ENCODE measurements around the gene RBM10. TPM values are rescaled to one million over a fixed set of nuclear protein-coding genes. Genes with fewer than 3 reads are reported as not detected.

The RBM10 gene
- total and polyA plus RNA-seq, 2 experiments from 2014 or later: 39.5 to 101 TPM

- TF ChIP-seq ZNF462 (CRISPR knock-in tag; IDR thresholded peaks at IDR 0.05) (no peak), CREB1 (CRISPR knock-in tag; IDR thresholded peaks at IDR 0.05; ENCODE audit: low read depth) (no peak), NANOG (IDR thresholded peaks at IDR 0.05; ENCODE audit: borderline replicate concordance) (no peak), STAT1 (IDR thresholded peaks at IDR 0.05; ENCODE audit: unreplicated experiment) (no peak)
Observed at GRCh38 chrX:47227334-47227583, 82.2 kb downstream of the RBM10 start (continued).

- no peak overlapping the region for H3K27ac ChIP-seq (ENCODE audit: low read depth)
- Mint-ChIP-seq H3K4me3 (no peak overlapping the region), H3K4me1 (no peaks in the 10 kb centered on the region; the same call in 2 of the 3 replicates), H3K27me3 (ENCODE audit: insufficient read depth, low read depth, poor library complexity) (peaks cover 4% of the 10 kb centered on the region), H3K36me3 (ENCODE audit: low read depth) (peaks cover 40% of the 10 kb centered on the region), H3K9me3 (no peaks in the 10 kb centered on the region; the same call in 1 of the 3 replicates), H3K27ac (no peak overlapping the region)
- H3K27me3 ChIP-seq (ENCODE audit: insufficient read depth): no peaks in the 10 kb centered on the region
- DNase-seq (ENCODE audit: low spot score): no peak
- no peaks in the 10 kb centered on the region for H4K20me1 ChIP-seq (replicated peaks; ENCODE audit: insufficient read depth)
- H3K9me2 ChIP-seq (ENCODE audit: insufficient read depth): no peaks in the 10 kb centered on the region
- no peaks in the 10 kb centered on the region; the same call in 1 of the 2 replicates for H3K4me1 ChIP-seq (ENCODE audit: insufficient read depth)
- H3K79me2 ChIP-seq (replicated peaks; ENCODE audit: insufficient read depth): no peaks in the 10 kb centered on the region
- H3K4me3 ChIP-seq: no peak overlapping the region
- no peak for ATAC-seq
- H3F3A ChIP-seq (replicated peaks; ENCODE audit: low read depth): no peaks in the 10 kb centered on the region
- H3K4me2 ChIP-seq: no peak overlapping the region
- no peak overlapping the region for H2AFZ ChIP-seq
- H3K36me3 ChIP-seq (ENCODE audit: insufficient read depth): peaks cover 6% of the 10 kb centered on the region
- no peak for TF ChIP-seq CTCF (conservative IDR thresholded peaks at IDR 0.05; ENCODE audit: low read depth in 2 of 2)
- no peak for TF ChIP-seq NANOG (IDR thresholded peaks at IDR 0.05; ENCODE audit: borderline replicate concordance)
- no peak for TF ChIP-seq ZNF462 (CRISPR knock-in tag; IDR thresholded peaks at IDR 0.05)
Observed at GRCh38 chrX:47228550-47229270, 83.7 kb downstream of the RBM10 start.

Measured in GM23338 (cell line).